AG09309 (cell line): ENCODE measurements around the gene CARD11.
"Not testable (repeated sequence)": the region's sequence is repeated elsewhere in the genome, so short reads cannot be mapped to it uniquely, and the experiment has no call there.

Experiments used
- DNase-seq: peaks from one replicate; pipeline ENCODE4 v3.0.0-alpha.2; 2010; ENCODE audit warnings: low read depth
- H3K4me3 ChIP-seq: 2 replicates; pipeline ENCODE4 v1.5.1; 2011; ENCODE audit warnings: mild to moderate bottlenecking, low read depth, low read length, moderate library complexity; ENCODE audit not compliant: control insufficient read depth
- TF ChIP-seq, protein P1 (sequence below): IDR thresholded peaks from 2 replicates; pipeline ENCODE4 v1.5.1; 2011; ENCODE audit warnings: mild to moderate bottlenecking, low read depth, low read length, inconsistent platforms; ENCODE audit not compliant: insufficient read depth, control insufficient read depth; ENCODE audit errors: missing control alignments

Gene CARD11

DNA sequence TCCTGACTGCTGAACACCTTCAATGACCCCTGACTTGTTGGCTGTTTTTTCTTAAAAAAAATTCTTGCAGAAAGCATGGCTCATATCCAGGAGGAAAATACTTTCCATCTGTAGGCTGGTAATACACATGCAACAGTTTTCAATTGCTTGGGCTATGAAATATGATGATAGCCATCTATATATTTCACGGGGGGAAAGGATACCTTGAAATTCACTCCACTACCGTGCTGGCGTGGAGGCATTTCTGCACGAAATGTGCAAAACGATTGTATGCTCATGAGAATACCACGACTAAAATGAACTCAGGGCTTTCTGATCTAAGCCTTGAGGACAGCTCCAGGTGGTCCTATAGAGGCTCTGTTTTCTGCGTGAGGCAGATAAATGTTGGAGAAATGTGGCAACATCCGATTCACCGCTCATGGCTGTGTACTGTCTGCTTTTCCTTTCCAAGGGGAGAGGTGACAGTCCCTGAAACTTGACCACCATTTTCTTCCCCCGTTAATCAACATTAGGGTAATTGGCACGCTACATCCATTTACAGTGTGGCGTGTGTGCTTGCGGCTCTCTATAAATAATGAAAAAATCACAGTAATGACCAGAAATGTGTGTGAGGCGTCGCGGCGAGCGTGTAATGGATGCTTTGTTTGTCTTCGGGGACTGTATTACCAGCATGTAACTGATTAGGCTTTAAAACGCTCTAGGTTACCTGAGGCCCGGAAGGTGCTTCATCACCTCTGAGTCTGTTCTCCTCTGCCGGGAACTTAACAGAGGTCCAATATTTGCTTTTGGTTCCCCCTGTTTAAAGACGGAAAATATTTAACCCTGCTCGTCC is 12.8 kb upstream of the CARD11 start:
- DNase-seq, result no peak
- TF ChIP-seq, protein P1, sequence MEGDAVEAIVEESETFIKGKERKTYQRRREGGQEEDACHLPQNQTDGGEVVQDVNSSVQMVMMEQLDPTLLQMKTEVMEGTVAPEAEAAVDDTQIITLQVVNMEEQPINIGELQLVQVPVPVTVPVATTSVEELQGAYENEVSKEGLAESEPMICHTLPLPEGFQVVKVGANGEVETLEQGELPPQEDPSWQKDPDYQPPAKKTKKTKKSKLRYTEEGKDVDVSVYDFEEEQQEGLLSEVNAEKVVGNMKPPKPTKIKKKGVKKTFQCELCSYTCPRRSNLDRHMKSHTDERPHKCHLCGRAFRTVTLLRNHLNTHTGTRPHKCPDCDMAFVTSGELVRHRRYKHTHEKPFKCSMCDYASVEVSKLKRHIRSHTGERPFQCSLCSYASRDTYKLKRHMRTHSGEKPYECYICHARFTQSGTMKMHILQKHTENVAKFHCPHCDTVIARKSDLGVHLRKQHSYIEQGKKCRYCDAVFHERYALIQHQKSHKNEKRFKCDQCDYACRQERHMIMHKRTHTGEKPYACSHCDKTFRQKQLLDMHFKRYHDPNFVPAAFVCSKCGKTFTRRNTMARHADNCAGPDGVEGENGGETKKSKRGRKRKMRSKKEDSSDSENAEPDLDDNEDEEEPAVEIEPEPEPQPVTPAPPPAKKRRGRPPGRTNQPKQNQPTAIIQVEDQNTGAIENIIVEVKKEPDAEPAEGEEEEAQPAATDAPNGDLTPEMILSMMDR, result no peak
- no peak overlapping the region for H3K4me3 ChIP-seq

DNA sequence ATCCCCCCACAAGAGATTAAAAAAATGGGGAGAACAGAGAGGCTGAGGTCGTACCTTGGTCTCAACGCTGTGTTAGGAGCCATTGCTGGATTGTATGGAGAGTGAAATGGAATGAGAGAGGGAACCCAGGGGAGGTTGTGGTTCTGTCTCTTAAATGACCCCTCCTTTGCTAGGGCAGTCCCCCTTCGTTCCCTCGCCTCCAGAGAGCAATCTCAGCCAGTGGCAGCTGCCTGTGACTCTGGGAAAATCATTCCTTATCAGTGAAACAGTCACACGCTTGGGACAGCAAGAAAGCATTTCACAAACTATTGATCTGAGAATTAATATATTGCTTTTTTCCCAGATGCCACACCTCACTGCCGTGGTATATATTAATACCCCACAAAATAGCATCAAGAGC is 12.0 kb upstream of the CARD11 start:
- DNase-seq, result no peak
- TF ChIP-seq, protein P1, result no peak
- no peak overlapping the region for H3K4me3 ChIP-seq

DNA sequence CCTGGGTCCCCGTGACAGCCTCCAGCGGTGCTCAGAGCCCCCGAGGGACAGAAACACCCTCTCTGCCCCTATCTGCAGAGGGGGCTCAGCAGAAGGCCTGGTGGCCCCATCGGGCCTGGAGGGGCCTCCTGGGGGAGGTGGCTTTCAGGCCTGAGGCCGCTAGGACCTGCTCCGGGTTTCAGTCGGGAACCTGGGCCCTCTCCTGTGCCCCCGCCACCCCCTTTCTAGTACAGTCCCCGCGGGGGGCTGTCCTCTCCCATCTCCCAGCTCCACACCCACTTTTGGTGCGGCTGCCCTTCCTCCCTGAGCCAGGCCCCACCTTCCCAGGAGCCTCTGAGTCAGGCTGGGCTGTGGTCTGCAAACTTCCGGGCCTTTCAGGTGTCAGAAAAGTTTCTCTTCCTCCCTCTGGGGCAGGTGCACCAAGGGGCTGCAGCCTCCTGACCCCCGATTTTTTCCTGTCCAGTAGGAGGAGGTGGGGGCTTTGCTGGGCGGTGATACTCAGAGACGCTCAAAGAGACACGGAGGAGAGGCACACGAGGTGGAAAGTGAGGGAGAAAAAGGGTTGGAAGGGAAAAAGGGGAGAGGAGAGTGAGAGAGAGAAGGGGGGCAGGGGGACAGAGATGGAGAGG is 692 bp downstream of the CARD11 start:
- TF ChIP-seq, protein P1, result no peak
- no peak overlapping the region for H3K4me3 ChIP-seq
- no peak for DNase-seq

DNA sequence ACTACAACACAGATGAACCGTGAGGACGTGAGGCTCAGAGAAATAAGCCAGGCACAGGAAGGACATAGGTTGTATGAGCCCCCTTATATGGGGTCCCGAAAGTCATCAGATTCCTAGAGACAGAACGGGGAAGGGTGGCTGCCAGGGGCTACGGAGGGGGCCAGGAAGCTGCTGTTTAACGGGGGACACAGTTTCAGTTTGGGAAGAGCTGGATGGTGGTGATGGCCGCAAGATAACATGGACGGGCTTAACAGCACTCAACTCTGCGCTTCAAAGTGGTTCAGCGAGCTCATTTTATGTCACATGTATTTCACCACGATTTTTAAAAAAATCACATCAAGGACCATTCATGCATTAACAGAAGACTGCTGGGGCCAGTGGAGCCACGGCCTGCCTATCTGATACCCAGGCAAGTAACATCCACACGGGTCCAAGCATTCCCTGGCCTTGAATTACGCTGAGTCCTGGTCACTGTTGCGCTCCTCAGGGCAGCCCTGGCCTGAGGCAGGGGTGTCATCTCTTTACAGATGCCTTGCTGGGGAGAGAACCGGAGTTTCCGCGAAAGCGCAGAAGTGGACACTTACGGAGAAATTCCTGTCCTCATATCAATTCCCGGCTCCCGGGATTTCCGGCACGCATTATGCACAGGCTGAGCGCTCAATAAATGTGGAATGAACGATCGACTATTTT is 1.5 kb downstream of the CARD11 start:
- H3K4me3 ChIP-seq, result no peak overlapping the region
- TF ChIP-seq, protein P1, result no peak

DNA sequence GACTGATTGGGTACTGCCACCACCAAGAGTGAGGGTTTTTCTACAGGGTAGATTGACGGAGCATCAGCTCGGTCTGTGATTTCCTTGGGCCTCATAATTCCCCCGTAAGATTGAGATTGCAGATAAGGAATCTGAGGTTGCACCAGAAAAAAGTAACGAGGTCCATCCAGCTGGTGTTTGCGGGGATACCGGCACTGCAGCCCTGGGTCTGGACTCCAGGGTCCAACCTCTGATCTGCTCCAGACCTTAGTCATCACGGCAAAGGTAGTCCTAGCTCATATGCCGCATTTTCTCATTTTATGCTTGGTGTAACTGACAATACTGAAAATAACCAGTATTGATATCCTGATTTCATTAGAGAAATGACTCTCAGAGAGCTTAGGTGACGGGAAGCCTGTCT is 3.9 kb downstream of the CARD11 start:
- DNase-seq, result no peak
- no peak overlapping the region for H3K4me3 ChIP-seq
- TF ChIP-seq, protein P1, result no peak

More for the DNA sequence above, 1.5 kb downstream of the CARD11 start:
- DNase-seq, result no peak

DNA sequence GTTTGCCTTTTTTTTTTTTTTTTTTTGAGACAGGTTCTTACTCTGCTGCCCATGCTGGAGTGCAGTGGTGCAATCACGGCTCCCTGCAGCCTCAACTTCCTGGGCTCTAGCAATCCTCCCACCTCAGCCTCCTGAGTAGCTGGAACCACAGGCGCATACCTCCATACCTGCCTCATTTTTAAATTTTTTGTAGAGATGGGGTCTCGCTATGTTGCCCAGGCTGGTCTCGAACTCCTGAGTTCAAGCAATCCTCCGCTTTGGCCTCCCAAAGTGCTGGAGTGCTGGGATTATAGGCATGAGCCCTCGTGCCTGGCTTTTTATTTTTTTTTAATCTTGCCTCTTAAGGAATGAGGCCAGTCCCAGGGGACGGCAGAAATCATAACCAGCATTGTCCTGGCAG is 5.7 kb downstream of the CARD11 start:
- not testable (repeated sequence) for DNase-seq, H3K4me3 ChIP-seq

DNA sequence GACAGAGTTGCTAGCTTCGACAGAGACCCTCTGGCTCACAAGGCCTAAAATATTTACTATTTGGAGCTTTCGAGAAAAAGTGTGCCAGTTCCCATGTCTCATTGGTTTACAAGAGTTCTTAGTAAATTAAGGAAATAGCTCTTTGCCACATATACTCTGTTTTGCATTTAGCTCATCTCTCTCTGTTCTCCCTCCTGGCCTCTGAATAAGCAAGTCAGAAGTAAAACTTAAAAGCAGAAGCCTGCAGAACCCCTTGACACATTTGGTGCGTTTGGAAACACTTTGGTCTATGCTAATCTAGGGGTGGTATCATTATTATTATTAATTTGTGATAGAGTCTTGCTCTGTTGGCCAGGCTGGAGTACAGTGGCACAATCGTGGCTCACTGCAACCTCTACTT is 6.4 kb downstream of the CARD11 start:
- H3K4me3 ChIP-seq, result no peak overlapping the region
- TF ChIP-seq, protein P1, result no peak
- DNase-seq, result no peak
